Measurements from ENCODE around the gene FUCA2. TPM values are rescaled to one million over a fixed set of nuclear protein-coding genes. Genes with fewer than 3 reads are reported as not detected.

FUCA2 gene
- total RNA-seq, 2 experiments from 2014 or later, result 1.1 to 1.5 TPM

DNA sequence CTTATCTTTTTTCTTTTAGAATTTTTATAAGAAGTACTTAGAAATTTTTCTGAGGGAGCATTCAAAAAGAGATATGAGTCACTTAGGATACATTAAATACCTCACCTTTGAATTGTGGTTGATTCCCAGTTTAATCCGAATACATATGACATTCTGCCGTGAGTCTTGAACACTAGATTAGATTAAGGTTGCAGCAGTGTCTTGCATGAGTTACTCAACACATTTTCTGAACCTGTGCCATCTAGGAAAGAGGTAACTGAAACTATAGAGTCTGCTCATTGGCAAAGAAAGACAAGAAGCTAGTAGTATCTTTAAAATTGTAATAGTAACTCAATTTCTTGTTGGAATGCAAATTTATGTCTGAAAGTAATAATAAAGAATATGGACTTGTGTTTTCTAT is 46.0 kb downstream of the FUCA2 start:
- H3K27me3 Mint-ChIP-seq, result no peaks in the 10 kb centered on the region
- H3K4me1 Mint-ChIP-seq (ENCODE audit: low read depth), result no peaks in the 10 kb centered on the region
- H3K4me3 Mint-ChIP-seq, result no peak overlapping the region
- Histone ChIP-seq H3K4me1 (ENCODE audit: insufficient read depth, low read length) (no peaks in the 10 kb centered on the region), H3K27me3 (ENCODE audit: control insufficient read depth in 1 of 2, insufficient read depth in 2 of 2, low read length in 2 of 2) (no peaks in the 10 kb centered on the region), H3K4me3 (ENCODE audit: low read length) (no peak overlapping the region), H3K27ac (ENCODE audit: low read depth in 1 of 2, low read length in 2 of 2) (no peak overlapping the region), H3K9me3 (ENCODE audit: control insufficient read depth in 1 of 2, insufficient read depth in 1 of 2, low read length in 2 of 2) (no peaks in the 10 kb centered on the region), H3K36me3 (ENCODE audit: insufficient read depth, low read length) (peaks cover 47% of the 10 kb centered on the region)
- DNase-seq, result no peak
- H3K9me3 Mint-ChIP-seq, result no peaks in the 10 kb centered on the region
- peaks cover 84% of the 10 kb centered on the region for H3K36me3 Mint-ChIP-seq (ENCODE audit: low read depth)
- no peak for ATAC-seq (ENCODE audit: poor library complexity)
- H3K27ac Mint-ChIP-seq, result no peak overlapping the region
- ChIA-PET POLR2A (no interaction called here), CTCF (no interaction called here)
- TF ChIP-seq CTCF (IDR thresholded peaks at IDR 0.05), result no peak
- intact Hi-C loops (cut with DNase I, micrococcal nuclease), result no loop called here

DNA sequence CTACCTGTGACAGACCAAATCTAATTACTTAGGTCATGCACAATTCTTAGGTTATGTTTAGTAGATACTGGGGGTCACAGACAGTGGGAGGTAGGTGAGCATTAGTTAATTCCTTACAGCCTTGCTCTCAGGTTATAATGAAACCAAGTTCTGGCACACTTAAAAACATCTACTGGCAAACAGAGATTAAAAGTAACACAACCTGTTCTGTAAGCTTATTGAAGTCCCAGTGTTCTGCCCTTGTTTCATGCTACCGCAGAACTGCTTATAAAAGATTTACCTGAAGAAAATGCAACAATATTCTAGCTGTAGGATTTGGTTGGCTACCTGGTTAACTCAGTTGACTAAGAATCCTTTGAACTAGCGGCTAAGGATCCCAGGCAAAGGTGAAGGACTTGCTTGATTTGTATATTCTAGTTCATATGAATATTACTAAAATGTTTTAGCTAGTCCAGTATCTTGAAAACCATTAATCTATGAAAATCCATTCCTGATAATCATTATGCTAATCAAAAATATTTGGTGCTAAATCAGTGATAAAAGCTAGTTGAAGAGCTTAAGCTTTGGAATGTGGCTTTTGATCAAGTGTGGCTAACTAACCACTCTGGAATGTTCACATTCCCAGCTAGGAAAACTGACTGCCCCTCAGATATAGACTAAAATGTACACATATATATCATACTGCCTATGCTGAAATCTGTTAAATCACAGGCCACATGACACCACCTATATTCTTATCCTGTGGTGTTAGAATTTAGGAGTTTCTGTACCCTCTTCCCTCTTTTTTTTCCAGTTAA is 53.8 kb downstream of the FUCA2 start:
- ATAC-seq (ENCODE audit: poor library complexity), result no peak
- Mint-ChIP-seq H3K36me3 (ENCODE audit: low read depth) (peaks cover 49% of the 10 kb centered on the region), H3K27ac (no peak overlapping the region), H3K4me1 (ENCODE audit: low read depth) (peaks cover 25% of the 10 kb centered on the region), H3K4me3 (no peak overlapping the region), H3K27me3 (no peaks in the 10 kb centered on the region), H3K9me3 (no peaks in the 10 kb centered on the region)
- H3K4me1 ChIP-seq (ENCODE audit: insufficient read depth, low read length), result no peaks in the 10 kb centered on the region
- H3K27ac ChIP-seq (ENCODE audit: low read depth in 1 of 2, low read length in 2 of 2), result no peak overlapping the region
- H3K27me3 ChIP-seq (ENCODE audit: control insufficient read depth in 1 of 2, insufficient read depth in 2 of 2, low read length in 2 of 2), result no peaks in the 10 kb centered on the region
- TF ChIP-seq CTCF (IDR thresholded peaks at IDR 0.05), result no peak
- no peak for DNase-seq
- intact Hi-C loops (cut with DNase I, micrococcal nuclease), result loop anchor here in 1 of 2 experiments (10.0 kb wide), 1 partner anchor 757 kb away; no protein-coding TSS in a partner anchor
- H3K4me3 ChIP-seq (ENCODE audit: low read length), result no peak overlapping the region
- no peaks in the 10 kb centered on the region for H3K9me3 ChIP-seq (ENCODE audit: control insufficient read depth in 1 of 2, insufficient read depth in 1 of 2, low read length in 2 of 2)
- ChIA-PET CTCF (interaction anchor here (0.5 kb wide), 1 partner anchor 1356 kb away, joined by 4 read pairs; no protein-coding TSS in a partner anchor), POLR2A (interaction anchor here (1.0 kb wide), 1 partner anchor 983 kb away, joined by 3 read pairs; no protein-coding TSS in a partner anchor)
- H3K36me3 ChIP-seq (ENCODE audit: insufficient read depth, low read length), result peaks cover 33% of the 10 kb centered on the region

DNA sequence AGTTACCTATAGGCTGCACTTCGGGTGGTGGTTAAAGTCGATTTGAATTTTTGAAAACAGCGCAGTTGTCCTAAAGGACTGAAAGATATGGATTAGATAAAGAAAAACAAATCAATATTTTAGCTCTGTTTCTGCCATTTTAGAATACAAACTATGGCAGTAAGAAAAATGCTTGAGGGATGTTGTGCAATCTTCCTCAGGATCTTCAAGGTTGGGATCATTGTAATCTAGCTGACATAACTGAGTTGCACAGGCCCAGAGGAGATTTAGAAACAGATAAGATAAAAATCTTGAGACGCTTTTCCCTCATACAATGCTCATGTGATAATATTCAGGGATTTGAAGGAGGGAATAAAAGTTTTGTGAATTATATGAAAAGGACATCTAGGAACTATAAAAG is 60.0 kb downstream of the FUCA2 start:
- ATAC-seq (ENCODE audit: poor library complexity) (no peak), DNase-seq (no peak)
- H3K4me3 Mint-ChIP-seq, result peak overlapping the region; percentile 99
- Histone ChIP-seq H3K36me3 (ENCODE audit: insufficient read depth, low read length) (no peaks in the 10 kb centered on the region), H3K4me3 (ENCODE audit: low read length) (peak overlapping the region; percentile 72), H3K27me3 (ENCODE audit: control insufficient read depth in 1 of 2, insufficient read depth in 2 of 2, low read length in 2 of 2) (no peaks in the 10 kb centered on the region), H3K9me3 (ENCODE audit: control insufficient read depth in 1 of 2, insufficient read depth in 1 of 2, low read length in 2 of 2) (no peaks in the 10 kb centered on the region), H3K4me1 (ENCODE audit: insufficient read depth, low read length) (peaks cover 15% of the 10 kb centered on the region), H3K27ac (ENCODE audit: low read depth in 1 of 2, low read length in 2 of 2) (peak overlapping the region; percentile 72 to 78)
- ChIA-PET CTCF (no interaction called here), POLR2A (interaction anchor here (1.6 to 2.4 kb wide), 2 partner anchors 85 to 702 kb away, joined by 3 to 16 read pairs; no protein-coding TSS in a partner anchor)
- H3K9me3 Mint-ChIP-seq, result no peaks in the 10 kb centered on the region
- intact Hi-C loops (cut with DNase I, micrococcal nuclease), result loop anchor here (2.0 to 10.0 kb wide), 4 partner anchors 86 to 1305 kb away; partner anchors contain the start of genes LTV1 (in 2 of the 2), NMBR (in 1 of the 2) and VTA1 (in 1 of the 2)
- H3K36me3 Mint-ChIP-seq (ENCODE audit: low read depth), result peaks cover 32% of the 10 kb centered on the region
- peaks cover 63% of the 10 kb centered on the region for H3K4me1 Mint-ChIP-seq (ENCODE audit: low read depth)
- peak overlapping the region; percentile 94 for H3K27ac Mint-ChIP-seq
- no peak for TF ChIP-seq CTCF (IDR thresholded peaks at IDR 0.05)
- no peaks in the 10 kb centered on the region for H3K27me3 Mint-ChIP-seq

Measured in CD4-positive, alpha-beta T cell (primary cell).